GM23338 (cell line): Measurements from ENCODE around the gene MOB3C. TPM values are rescaled to one million over a fixed set of nuclear protein-coding genes. Genes with fewer than 3 reads are reported as not detected.

Source experiments
- ATAC-seq: fragments of 200-7000 bp; cut with Tn5 transposase; 3 replicates; pipeline ENCODE4 v1.9.1; 2020
- DNase-seq: peaks from one replicate; pipeline ENCODE4 v3.0.0-alpha.2; 2015; ENCODE audit warnings: low spot score
- H2AFZ ChIP-seq: fragments of 200-600 bp; sonication (generic); 2 replicates; pipeline ENCODE4 v1.8.0; 2016; ENCODE audit warnings: antibody characterized with exemption, mild to moderate bottlenecking, moderate library complexity
- H3F3A ChIP-seq: fragments of 200-600 bp; sonication (generic); replicated peaks from 2 replicates; pipeline ENCODE4 v1.8.0; 2017; ENCODE audit warnings: antibody characterized with exemption, mixed run types, low read depth
- H3K27ac ChIP-seq: fragments of 200-600 bp; sonication (generic); 2 replicates; pipeline ENCODE4 v1.6.1; 2016; ENCODE audit warnings: low read depth
- H3K27me3 ChIP-seq: fragments of 200-600 bp; sonication (generic); 2 replicates; pipeline ENCODE4 v1.8.0; 2016; ENCODE audit warnings: mild to moderate bottlenecking, mixed run types, moderate library complexity; ENCODE audit not compliant: insufficient read depth
- H3K36me3 ChIP-seq: fragments of 200-600 bp; sonication (generic); 2 replicates; pipeline ENCODE4 v1.8.0; 2016; ENCODE audit warnings: mild to moderate bottlenecking; ENCODE audit not compliant: insufficient read depth
- H3K4me1 ChIP-seq: fragments of 200-600 bp; sonication (generic); 2 replicates; pipeline ENCODE4 v1.8.0; 2016; ENCODE audit warnings: mild to moderate bottlenecking, moderate library complexity; ENCODE audit not compliant: insufficient read depth
- H3K4me2 ChIP-seq: fragments of 200-600 bp; sonication (generic); 2 replicates; pipeline ENCODE4 v1.7.1; 2017; ENCODE audit warnings: mixed run types
- H3K4me3 ChIP-seq: fragments of 200-600 bp; sonication (generic); 2 replicates; pipeline ENCODE4 v1.6.1; 2016; ENCODE audit warnings: mixed run types
- H3K79me2 ChIP-seq: fragments of 200-600 bp; sonication (generic); replicated peaks from 2 replicates; pipeline ENCODE4 v1.8.0; 2017; ENCODE audit warnings: mild to moderate bottlenecking; ENCODE audit not compliant: insufficient read depth
- H3K9me2 ChIP-seq: fragments of 200-600 bp; sonication (generic); 2 replicates; pipeline ENCODE4 v1.8.0; 2017; ENCODE audit not compliant: insufficient read depth
- H4K20me1 ChIP-seq: fragments of 200-600 bp; sonication (generic); replicated peaks from 2 replicates; pipeline ENCODE4 v1.8.0; 2017; ENCODE audit warnings: mild to moderate bottlenecking; ENCODE audit not compliant: insufficient read depth
- H3K27ac Mint-ChIP-seq: 2 replicates; pipeline ENCODE4 v1.8.0; 2020; ENCODE audit warnings: inconsistent platforms, mild to moderate bottlenecking, moderate library complexity, mixed read lengths
- H3K27me3 Mint-ChIP-seq: 3 replicates; pipeline ENCODE4 v1.8.0; 2022; ENCODE audit warnings: low read depth, mild to moderate bottlenecking, moderate library complexity, mixed read lengths, inconsistent platforms; ENCODE audit not compliant: insufficient read depth, poor library complexity
- H3K36me3 Mint-ChIP-seq: 3 replicates; pipeline ENCODE4 v1.8.0; 2021; ENCODE audit warnings: low read depth, mild to moderate bottlenecking, inconsistent platforms, moderate library complexity, mixed read lengths
- H3K4me1 Mint-ChIP-seq: 3 replicates; pipeline ENCODE4 v1.8.0; 2020; ENCODE audit warnings: mild to moderate bottlenecking, inconsistent platforms, mixed read lengths
- H3K4me3 Mint-ChIP-seq: 3 replicates; pipeline ENCODE4 v1.8.0; 2021; ENCODE audit warnings: moderate library complexity, mild to moderate bottlenecking, inconsistent platforms, mixed read lengths
- H3K9me3 Mint-ChIP-seq: 3 replicates; pipeline ENCODE4 v1.8.0; 2020; ENCODE audit warnings: moderate library complexity, mild to moderate bottlenecking, inconsistent platforms, mixed read lengths
- CREB1 ChIP-seq: fragments of 250-450 bp; sonication (Bioruptor Pico); IDR thresholded peaks from 2 replicates; pipeline ENCODE4 v1.5.0; 2020; ENCODE audit warnings: low read depth, mild to moderate bottlenecking, moderate library complexity
- ETS1 ChIP-seq: IDR thresholded peaks from 2 replicates; pipeline ENCODE4 v1.6.1; 2016; ENCODE audit warnings: antibody characterized with exemption
- EZH2 ChIP-seq: fragments of 200-600 bp; sonication (generic); IDR thresholded peaks from one replicate; pipeline ENCODE4 v1.8.0; 2017; ENCODE audit warnings: antibody characterized with exemption, mild to moderate bottlenecking, low read depth; ENCODE audit not compliant: unreplicated experiment
- EZH2phosphoT487 ChIP-seq: fragments of 200-600 bp; sonication (generic); IDR thresholded peaks from one replicate; pipeline ENCODE4 v1.8.1; 2018; ENCODE audit warnings: antibody characterized with exemption; ENCODE audit not compliant: unreplicated experiment
- JUNB ChIP-seq: IDR thresholded peaks from one replicate; pipeline ENCODE4 v1.6.1; 2016; ENCODE audit warnings: antibody characterized with exemption; ENCODE audit not compliant: unreplicated experiment
- NANOG ChIP-seq: IDR thresholded peaks from 2 replicates; pipeline ENCODE4 v1.6.1; 2016; ENCODE audit warnings: antibody characterized with exemption, borderline replicate concordance
- POLR2AphosphoS5 ChIP-seq: IDR thresholded peaks from 2 replicates; pipeline ENCODE4 v1.6.1; 2016; ENCODE audit warnings: antibody characterized with exemption, low read depth
- REST ChIP-seq: IDR thresholded peaks from one replicate; pipeline ENCODE4 v1.6.1; 2018; ENCODE audit warnings: antibody characterized with exemption; ENCODE audit not compliant: unreplicated experiment
- STAT1 ChIP-seq: IDR thresholded peaks from one replicate; pipeline ENCODE4 v1.6.1; 2016; ENCODE audit warnings: antibody characterized with exemption; ENCODE audit not compliant: unreplicated experiment
- ZNF114 ChIP-seq: fragments of 250-450 bp; sonication (Bioruptor Pico); IDR thresholded peaks from 2 replicates; pipeline ENCODE4 v1.5.0; 2020; ENCODE audit warnings: mild to moderate bottlenecking, moderate library complexity
- ZNF331 ChIP-seq: fragments of 250-450 bp; sonication (Bioruptor Pico); IDR thresholded peaks from 2 replicates; pipeline ENCODE4 v1.5.0; 2020; ENCODE audit warnings: low read depth, mild to moderate bottlenecking, moderate library complexity
- polyA plus RNA-seq: library from polyadenylated mRNA; unstranded; fragments of >200 nt; fragmentation: Nextera tagmentation; extraction: Ambion mirVana; gene quantifications from 2 replicates; pipeline ENCODE4 v1.2.1, GENCODE V29; 2016
- total RNA-seq: library from RNA; depleted of rRNA; stranded (reverse); fragments of >200 nt; shearing (Covaris generic); gene quantifications from 2 replicates; pipeline ENCODE4 v1.2.3, GENCODE V29; 2014
- TF ChIP-seq, protein P1 (sequence below), 2 experiments: fragments of 200-600 bp in 1 of 2; sonication (generic) in 1 of 2; conservative IDR thresholded peaks; 2 replicates each; pipeline versions ENCODE4 v1.5.1 to v1.6.1; 2016 to 2017; ENCODE audit warnings: antibody characterized with exemption in 2 of 2, low read depth in 2 of 2, mild to moderate bottlenecking in 2 of 2, moderate library complexity in 1 of 2
- TF ChIP-seq, protein P2 (sequence below): fragments of 250-450 bp; sonication (Bioruptor Pico); IDR thresholded peaks from 2 replicates; pipeline ENCODE4 v1.5.0; 2020; ENCODE audit warnings: mild to moderate bottlenecking, moderate library complexity

MOB3C gene
- total and polyA plus RNA-seq, 2 experiments from 2014 or later = 1.1 to 6.2 TPM

- no peaks in the 10 kb centered on the region; the same call in 2 of the 3 replicates for H3K36me3 Mint-ChIP-seq
- Histone ChIP-seq H4K20me1 (no peaks in the 10 kb centered on the region), H2AFZ (no peak overlapping the region), H3K36me3 (no peaks in the 10 kb centered on the region), H3K79me2 (no peaks in the 10 kb centered on the region), H3K4me1 (no peaks in the 10 kb centered on the region), H3K4me2 (no peak overlapping the region), H3K4me3 (no peak overlapping the region), H3K27ac (no peak overlapping the region), H3K27me3 (no peaks in the 10 kb centered on the region), H3K9me2 (no peaks in the 10 kb centered on the region), H3F3A (no peaks in the 10 kb centered on the region)
- no peak overlapping the region for H3K4me3 Mint-ChIP-seq
- no peak overlapping the region for H3K27ac Mint-ChIP-seq
- TF ChIP-seq STAT1 (no peak), POLR2AphosphoS5 (no peak), ZNF331 (no peak), REST (no peak), JUNB (no peak), EZH2 (no peak), NANOG (no peak), ETS1 (no peak), EZH2phosphoT487 (no peak), CREB1 (CRISPR knock-in tag) (no peak), ZNF114 (CRISPR knock-in tag) (no peak)
- TF ChIP-seq, protein P1, sequence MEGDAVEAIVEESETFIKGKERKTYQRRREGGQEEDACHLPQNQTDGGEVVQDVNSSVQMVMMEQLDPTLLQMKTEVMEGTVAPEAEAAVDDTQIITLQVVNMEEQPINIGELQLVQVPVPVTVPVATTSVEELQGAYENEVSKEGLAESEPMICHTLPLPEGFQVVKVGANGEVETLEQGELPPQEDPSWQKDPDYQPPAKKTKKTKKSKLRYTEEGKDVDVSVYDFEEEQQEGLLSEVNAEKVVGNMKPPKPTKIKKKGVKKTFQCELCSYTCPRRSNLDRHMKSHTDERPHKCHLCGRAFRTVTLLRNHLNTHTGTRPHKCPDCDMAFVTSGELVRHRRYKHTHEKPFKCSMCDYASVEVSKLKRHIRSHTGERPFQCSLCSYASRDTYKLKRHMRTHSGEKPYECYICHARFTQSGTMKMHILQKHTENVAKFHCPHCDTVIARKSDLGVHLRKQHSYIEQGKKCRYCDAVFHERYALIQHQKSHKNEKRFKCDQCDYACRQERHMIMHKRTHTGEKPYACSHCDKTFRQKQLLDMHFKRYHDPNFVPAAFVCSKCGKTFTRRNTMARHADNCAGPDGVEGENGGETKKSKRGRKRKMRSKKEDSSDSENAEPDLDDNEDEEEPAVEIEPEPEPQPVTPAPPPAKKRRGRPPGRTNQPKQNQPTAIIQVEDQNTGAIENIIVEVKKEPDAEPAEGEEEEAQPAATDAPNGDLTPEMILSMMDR (conservative IDR thresholded peaks at IDR 0.05; ENCODE audit: low read depth in 2 of 2) = no peak
- TF ChIP-seq, protein P2, sequence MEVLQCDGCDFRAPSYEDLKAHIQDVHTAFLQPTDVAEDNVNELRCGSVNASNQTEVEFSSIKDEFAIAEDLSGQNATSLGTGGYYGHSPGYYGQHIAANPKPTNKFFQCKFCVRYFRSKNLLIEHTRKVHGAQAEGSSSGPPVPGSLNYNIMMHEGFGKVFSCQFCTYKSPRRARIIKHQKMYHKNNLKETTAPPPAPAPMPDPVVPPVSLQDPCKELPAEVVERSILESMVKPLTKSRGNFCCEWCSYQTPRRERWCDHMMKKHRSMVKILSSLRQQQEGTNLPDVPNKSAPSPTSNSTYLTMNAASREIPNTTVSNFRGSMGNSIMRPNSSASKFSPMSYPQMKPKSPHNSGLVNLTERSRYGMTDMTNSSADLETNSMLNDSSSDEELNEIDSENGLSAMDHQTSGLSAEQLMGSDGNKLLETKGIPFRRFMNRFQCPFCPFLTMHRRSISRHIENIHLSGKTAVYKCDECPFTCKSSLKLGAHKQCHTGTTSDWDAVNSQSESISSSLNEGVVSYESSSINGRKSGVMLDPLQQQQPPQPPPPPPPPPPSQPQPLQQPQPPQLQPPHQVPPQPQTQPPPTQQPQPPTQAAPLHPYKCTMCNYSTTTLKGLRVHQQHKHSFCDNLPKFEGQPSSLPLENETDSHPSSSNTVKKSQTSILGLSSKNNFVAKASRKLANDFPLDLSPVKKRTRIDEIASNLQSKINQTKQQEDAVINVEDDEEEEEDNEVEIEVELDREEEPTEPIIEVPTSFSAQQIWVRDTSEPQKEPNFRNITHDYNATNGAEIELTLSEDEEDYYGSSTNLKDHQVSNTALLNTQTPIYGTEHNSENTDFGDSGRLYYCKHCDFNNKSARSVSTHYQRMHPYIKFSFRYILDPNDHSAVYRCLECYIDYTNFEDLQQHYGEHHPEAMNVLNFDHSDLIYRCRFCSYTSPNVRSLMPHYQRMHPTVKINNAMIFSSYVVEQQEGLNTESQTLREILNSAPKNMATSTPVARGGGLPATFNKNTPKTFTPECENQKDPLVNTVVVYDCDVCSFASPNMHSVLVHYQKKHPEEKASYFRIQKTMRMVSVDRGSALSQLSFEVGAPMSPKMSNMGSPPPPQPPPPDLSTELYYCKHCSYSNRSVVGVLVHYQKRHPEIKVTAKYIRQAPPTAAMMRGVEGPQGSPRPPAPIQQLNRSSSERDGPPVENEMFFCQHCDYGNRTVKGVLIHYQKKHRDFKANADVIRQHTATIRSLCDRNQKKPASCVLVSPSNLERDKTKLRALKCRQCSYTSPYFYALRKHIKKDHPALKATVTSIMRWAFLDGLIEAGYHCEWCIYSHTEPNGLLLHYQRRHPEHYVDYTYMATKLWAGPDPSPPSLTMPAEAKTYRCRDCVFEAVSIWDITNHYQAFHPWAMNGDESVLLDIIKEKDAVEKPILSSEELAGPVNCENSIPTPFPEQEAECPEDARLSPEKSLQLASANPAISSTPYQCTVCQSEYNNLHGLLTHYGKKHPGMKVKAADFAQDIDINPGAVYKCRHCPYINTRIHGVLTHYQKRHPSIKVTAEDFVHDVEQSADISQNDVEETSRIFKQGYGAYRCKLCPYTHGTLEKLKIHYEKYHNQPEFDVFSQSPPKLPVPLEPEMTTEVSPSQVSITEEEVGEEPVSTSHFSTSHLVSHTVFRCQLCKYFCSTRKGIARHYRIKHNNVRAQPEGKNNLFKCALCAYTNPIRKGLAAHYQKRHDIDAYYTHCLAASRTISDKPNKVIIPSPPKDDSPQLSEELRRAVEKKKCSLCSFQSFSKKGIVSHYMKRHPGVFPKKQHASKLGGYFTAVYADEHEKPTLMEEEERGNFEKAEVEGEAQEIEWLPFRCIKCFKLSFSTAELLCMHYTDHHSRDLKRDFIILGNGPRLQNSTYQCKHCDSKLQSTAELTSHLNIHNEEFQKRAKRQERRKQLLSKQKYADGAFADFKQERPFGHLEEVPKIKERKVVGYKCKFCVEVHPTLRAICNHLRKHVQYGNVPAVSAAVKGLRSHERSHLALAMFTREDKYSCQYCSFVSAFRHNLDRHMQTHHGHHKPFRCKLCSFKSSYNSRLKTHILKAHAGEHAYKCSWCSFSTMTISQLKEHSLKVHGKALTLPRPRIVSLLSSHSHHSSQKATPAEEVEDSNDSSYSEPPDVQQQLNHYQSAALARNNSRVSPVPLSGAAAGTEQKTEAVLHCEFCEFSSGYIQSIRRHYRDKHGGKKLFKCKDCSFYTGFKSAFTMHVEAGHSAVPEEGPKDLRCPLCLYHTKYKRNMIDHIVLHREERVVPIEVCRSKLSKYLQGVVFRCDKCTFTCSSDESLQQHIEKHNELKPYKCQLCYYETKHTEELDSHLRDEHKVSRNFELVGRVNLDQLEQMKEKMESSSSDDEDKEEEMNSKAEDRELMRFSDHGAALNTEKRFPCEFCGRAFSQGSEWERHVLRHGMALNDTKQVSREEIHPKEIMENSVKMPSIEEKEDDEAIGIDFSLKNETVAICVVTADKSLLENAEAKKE = no peak
- peaks cover 8% of the 10 kb centered on the region for H3K4me1 Mint-ChIP-seq
- H3K9me3 Mint-ChIP-seq = no peaks in the 10 kb centered on the region
- ATAC-seq (no peak), DNase-seq (no peak)
- peaks cover 7% of the 10 kb centered on the region for H3K27me3 Mint-ChIP-seq
Measured at GRCh38 chr1:46562498-46562897, 54.1 kb downstream of the MOB3C start.
